Smooth muscle cell (in vitro differentiated cells): ENCODE measurements around the gene CHAMP1. TPM values are rescaled to one million over a fixed set of nuclear protein-coding genes. Genes with fewer than 3 reads are reported as not detected.

Experiments
- microRNA-seq: library from miRNA; unstranded; fragments of <30 nt; microRNA quantifications from one replicate; pipeline ENCODE4, GENCODE V29; 2016; ENCODE audit warnings: borderline number of aligned reads
- polyA plus RNA-seq: library from polyadenylated mRNA; unstranded; fragments of >200 nt; fragmentation: Nextera tagmentation; extraction: Ambion mirVana; gene quantifications from 2 replicates; pipeline ENCODE4 v1.2.1, GENCODE V29; 2016
- small RNA-seq: library from RNA; depleted of rRNA; stranded (forward); fragments of <200 nt; gene quantifications from one replicate; pipeline ENCODE3, GENCODE V24; 2014
- total RNA-seq: library from RNA; depleted of rRNA; stranded (reverse); fragments of >200 nt; gene quantifications from 2 replicates; pipeline ENCODE4 v1.2.3, GENCODE V29; 2014

The CHAMP1 gene
- total and polyA plus RNA-seq, 2 experiments from 2014 or later = 12.1 to 20.6 TPM

Small RNA genes lying within 50 kb of the gene (microRNA-seq; reads per million reads assigned to microRNA genes)
- gene MIR4502 = not detected

Small RNA genes lying within 50 kb of the gene (small RNA-seq; reads per million reads assigned to genes)
- not detected for gene MIR4502

Other genes starting within 250 kb of the CHAMP1 start
- 21.3 and 23.4 TPM in 2 replicates for gene RASA3, start 181.9 kb upstream of the CHAMP1 start, total RNA-seq
- gene RASA3, start 181.9 kb upstream of the CHAMP1 start, polyA plus RNA-seq = 24.4 and 26.8 TPM in 2 replicates
- gene CFAP97D2, start 135.2 kb upstream of the CHAMP1 start, total RNA-seq = not detected in 2 replicates
- gene CFAP97D2, start 135.2 kb upstream of the CHAMP1 start, polyA plus RNA-seq = not detected in 2 replicates
- 43.8 and 60.7 TPM in 2 replicates for gene CDC16, start 79.6 kb upstream of the CHAMP1 start, total RNA-seq
- 31.5 and 51.0 TPM in 2 replicates for gene CDC16, start 79.6 kb upstream of the CHAMP1 start, polyA plus RNA-seq
- gene UPF3A, start 32.9 kb upstream of the CHAMP1 start, total RNA-seq = 22.4 and 26.1 TPM in 2 replicates
- 34.1 and 46.6 TPM in 2 replicates for gene UPF3A, start 32.9 kb upstream of the CHAMP1 start, polyA plus RNA-seq